Hepatocyte (in vitro differentiated cells): ENCODE results near the gene ZPBP2.

Experiments
- CTCF ChIP-seq: fragments of 200-600 bp; sonication (generic); IDR thresholded peaks from 2 replicates; pipeline ENCODE4 v1.5.1; 2016; ENCODE audit warnings: antibody characterized with exemption, mild to moderate bottlenecking; ENCODE audit not compliant: poor library complexity
- EZH2 ChIP-seq: fragments of 200-600 bp; sonication (generic); IDR thresholded peaks from 2 replicates; pipeline ENCODE4 v1.6.1; 2016; ENCODE audit warnings: antibody characterized with exemption, mild to moderate bottlenecking, borderline replicate concordance

- no peak for TF ChIP-seq EZH2
- no peak for TF ChIP-seq CTCF
Measured at GRCh38 chr17:39838057-39838456, 29.9 kb upstream of the ZPBP2 start.
